Fibroblast of skin of left quadriceps (primary cell): Measurements from ENCODE around the gene SLC13A1.

Source experiments
- DNase-seq, 2 experiments: peaks; one replicate each; pipeline ENCODE4 v3.0.0-alpha.2; 2013; ENCODE audit warnings: low read depth in 2 of 2

SLC13A1 gene

DNA sequence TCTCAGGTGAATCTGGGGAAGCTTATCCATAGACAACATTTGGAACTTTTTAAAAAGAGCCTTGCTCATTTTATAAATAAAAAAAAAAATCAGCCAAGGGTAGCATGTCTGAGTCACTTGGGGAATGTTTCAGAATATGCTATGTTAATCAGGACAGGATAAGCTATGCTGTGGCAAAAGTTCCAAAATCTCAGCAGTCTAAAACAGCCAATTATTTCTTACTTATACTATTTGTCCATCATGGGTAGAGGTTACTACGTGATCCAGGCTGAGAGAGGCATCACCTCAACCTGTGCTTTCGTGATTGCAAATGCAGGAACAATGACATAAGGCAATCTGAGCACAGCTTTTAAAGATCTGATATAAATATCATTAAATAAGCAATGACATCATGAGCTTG lies 6.5 kb downstream of the SLC13A1 start:
- DNase-seq, result no peak

DNA sequence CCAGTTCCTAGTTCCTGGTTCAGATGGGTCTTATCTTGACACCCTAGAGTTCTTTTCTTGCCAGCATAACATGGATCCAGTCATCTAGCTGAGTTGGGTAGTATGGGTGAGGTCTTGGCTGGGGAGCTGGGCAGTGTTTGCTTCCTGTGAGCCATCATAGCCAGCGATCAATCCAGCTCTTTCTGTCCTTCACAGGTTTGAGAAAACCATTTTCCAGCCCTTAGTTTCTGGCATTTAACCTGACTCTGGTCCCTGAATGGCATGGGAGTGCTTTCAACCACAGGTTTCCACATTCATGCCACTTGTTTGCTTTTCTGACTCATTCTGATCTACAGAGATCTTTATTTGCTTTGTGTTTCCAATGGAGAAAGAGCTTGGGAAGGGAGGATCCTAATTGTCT lies 8.6 kb downstream of the SLC13A1 start:
- no peak for DNase-seq

DNA sequence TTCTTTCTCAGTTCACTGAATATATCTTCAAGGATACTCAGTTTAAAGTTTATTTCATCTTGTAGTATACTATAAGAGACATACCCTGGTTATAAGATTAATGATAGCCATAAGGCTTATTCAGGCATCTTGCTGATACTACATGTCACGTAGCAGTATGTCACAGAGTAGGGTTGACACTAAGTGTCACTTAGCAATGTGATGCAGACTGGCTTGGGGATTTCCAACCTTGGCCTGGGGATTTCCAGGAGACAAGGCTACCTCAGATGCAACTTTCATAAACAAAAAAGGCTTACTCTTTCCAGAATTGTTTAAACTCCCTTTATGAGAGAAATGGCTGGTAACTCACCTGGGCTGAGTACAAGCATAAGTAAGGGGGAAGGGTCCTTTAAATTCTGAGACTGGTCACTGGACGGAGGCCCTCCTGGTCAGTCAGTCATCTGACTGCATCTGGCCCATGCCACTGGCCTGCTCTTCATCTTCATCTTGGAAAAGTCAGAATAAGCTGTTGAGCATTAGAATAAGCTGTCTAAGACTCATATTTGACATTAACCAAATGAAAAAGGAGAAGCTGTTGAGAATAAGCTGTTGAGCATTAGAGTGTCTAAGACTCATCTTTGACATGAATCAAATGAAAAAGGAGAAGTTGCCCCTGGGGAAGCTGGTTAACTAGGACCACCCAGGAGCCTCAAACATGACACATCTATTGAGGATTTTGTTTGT lies 9.5 kb downstream of the SLC13A1 start:
- DNase-seq, result no peak

DNA sequence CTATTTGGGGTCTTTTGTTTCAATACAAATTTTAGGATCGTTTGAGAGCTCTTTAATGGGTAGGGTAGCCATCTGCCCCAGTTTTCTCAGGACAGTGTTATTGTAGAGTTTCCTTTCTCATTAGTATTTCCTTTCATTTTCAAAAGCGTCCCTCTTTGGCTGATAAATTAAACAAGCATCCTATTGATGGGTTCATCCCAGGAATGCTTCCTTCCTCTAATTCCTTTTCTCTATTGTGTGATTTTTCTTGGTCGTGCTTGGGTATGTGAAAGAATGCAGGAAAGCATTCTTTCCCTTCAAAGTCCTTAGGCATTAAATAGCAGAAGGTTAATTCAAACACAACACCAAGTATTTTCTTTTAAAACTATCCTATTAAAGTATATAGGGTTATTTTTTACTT lies 14.0 kb downstream of the SLC13A1 start:
- DNase-seq, result no peak

DNA sequence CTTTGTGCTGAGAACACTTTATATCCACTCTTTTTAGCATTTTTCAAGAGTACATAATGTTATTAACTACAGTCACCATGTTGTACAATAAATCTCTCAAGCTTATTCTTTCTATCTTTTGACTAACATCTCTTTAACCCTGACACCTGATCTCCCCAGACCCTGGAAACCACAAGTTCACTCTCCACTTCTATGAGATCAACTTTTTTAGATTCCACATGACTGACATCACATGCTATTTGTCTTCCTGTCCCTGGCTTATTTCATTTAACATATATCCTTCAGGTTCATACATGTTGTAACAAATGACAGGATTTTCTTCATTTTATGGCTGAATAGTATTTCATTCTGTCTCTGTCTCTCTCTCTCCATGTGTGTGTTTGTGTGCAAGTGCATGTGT lies 15.5 kb downstream of the SLC13A1 start:
- no peak for DNase-seq

DNA sequence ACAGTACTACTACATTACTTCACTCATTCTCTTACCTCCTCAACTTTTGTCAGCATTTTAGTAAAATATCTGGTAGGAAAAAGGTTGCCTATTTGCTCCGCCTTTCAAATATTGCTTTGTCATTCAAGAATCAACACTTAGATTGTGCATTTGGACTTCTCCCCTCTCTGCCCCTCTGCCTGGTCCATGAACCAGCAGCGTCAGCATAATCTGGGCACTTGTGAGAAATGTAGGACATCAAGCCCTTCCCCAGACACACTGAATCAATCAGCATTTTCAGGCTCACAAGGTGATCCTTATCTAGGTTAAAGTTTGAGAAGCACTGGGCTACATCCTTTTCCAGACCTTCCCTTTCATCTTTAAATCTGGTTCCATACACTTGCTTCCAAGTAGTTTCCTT lies 16.3 kb downstream of the SLC13A1 start:
- no peak for DNase-seq

DNA sequence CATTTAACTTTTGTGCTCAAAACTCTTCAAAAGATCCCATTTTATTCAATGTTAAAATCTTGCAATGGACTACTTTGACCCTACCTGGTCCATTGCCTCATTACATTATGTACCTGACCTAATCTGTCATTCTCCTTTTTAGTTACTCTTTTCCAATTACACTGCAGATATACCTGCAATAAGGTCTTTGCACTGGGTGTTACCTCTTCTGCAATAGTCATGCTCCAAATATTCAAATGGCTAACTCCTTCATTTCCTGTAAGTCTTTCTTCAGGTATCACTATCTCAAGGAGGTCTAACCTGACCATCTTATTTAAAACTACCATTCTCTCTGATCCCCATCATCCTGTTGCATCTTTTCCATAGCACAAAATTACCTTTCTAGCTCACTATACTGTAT lies 22.3 kb downstream of the SLC13A1 start:
- DNase-seq, result no peak

DNA sequence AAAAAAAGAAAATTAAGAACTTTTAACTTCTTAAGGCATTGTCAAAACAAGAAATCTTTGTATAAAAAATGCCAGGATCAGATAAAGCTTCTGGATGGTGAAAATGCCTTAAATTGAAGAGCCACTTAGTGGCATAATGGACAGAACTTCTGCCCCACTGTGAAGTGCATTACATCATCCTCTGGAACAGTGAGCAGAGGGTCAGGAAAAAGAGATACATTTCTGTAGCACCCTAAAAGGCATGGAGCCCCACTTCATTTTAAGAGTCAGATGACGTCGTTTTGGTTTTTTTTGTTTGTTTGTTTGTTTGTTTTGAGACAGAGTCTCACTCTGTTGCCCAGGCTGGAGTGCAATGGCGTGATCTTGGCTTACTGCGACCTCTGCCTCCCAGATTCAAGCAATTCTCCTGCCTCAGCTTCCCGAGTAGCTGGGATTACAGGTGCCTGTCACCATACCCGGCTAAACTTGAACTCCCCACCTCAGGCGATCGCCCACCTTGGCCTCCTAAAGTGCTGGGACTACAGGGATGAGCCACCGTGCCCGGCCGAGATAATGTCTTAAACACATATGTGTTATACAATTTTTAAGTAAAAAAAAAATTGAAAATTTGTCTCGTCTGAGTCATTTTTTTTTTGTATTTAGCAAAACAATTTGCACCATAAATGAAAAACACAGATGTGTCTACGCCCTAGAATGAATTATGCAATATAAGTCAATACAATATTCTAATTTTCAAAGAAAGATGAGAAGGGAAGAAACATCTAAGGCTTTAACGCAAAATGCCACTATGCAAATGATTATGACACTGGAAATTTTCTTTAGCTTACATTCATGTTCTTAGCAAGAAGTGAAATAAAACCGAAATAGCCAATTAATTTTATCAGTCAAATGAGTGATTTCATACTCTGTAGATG lies 29.2 kb downstream of the SLC13A1 start:
- no peak for DNase-seq

DNA sequence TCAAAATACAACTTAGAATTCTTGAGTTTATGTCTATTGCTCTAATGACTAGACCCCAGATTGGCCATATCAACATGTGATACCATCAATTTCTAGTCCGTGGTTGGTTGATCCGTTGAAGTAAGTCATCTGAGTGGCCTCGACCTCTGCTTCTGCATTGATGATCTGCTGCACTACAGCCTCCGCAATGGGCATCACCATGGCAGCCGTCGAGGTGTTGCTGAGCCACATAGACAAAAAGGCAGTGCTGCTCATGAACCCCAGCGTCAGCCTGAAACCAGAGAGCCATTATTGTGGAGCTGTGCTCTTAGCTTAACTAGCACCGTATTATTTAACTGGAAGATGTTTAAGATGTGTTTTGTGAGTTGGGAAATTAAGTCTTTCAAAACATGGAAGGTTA lies 30.7 kb downstream of the SLC13A1 start:
- no peak for DNase-seq

DNA sequence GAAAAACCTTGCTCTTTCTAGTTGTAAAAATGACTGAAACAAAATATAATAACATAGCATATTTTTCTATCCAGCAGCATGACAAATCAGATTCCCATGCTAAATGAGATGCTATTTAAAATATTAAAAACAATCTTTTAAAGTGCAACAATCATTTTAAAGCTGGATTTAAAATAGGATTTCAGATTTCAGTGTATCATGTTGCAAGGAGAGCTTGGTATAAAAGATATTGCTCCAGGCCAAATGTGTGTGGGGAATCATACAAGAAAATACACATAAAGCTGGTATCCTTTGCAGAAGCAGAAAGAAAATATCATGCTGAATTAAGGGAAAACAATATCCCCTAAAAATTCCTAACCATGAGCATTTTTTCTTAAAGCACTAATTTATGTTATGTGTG lies 42.2 kb downstream of the SLC13A1 start:
- DNase-seq, result no peak

DNA sequence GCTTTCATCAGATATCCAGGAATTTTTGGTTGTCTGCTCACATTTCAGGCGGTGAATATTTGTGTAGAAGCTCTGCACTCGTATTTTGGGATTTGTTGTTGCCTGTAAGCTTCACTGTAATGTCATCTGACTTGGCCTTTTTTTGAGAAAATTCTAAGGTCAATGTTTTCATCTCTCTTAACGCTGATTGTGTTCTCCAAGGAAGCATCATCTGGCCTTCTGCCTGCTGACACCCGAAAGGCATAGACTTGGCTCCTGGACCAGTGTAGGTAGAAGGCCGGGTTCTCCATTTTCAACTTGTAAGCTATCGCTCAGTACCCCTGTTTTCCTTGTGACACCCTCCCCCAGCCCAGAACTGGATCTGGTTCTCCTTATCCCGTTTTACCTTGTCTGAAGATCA lies 44.2 kb downstream of the SLC13A1 start:
- no peak for DNase-seq

DNA sequence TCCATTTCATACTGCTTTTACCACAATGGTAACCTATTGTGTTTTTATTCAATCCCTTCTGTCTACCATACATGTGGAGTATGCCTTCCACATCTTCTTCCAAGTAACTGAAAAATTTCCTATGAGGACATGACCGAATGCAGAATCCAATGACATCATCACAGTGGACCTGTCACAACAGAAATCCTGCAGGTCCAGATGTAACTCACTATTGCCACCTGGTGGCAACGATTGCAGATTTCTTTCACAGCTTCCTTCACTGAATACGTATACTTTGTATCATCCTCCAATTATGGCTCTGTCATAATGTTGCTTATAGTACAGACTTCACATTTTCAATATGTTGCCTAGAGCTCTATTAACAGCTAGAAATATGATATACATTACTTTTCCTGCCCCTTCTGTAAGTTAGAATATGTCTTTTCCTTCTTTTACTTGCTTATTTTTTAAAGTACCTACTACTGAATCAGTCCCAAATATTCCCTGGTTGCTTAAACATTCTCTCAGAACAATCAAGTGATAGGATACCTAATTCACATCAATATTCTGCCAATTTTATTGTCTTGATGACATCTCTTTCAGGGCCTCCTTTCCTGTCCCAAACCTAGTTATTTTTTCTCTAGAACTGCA lies 45.4 kb downstream of the SLC13A1 start:
- DNase-seq, result peak; percentile 18 to 27

DNA sequence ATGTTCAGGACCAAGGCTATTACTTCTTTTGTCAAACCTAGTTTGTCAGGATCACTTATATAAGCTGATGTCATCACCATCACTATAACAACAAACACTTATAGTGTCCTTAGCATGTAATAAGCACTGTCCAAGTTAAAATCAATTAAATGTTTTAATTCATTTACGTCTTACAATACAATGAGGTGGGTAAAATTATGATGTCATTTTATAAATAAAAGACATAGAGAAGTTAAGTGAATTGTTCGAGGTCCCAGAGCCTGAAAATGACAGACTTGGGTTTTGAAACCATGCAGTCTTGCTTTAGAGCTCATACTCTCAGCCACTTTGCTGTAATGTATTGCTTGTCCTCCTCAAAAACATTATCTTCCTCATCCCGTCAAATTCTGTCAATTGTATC lies 48.3 kb downstream of the SLC13A1 start:
- DNase-seq, result no peak

DNA sequence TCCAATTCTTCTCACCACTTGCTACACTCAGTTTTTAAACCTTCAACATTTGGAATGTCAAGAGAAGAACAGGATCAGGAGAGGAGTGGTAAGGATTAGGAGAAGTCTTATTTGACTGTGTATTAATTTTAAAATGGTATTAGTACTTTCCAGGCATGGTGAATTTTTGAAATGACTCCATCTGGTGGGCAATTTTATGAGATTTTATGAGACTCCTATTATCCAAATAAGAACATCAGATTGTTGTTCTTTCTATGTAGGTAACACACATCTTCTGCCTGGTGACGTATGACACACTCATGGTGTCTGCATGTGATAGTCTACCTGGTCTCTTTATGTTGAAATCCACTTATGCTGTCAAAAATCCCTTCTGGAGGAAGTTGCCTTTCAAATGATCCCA lies 51.0 kb downstream of the SLC13A1 start:
- no peak for DNase-seq

DNA sequence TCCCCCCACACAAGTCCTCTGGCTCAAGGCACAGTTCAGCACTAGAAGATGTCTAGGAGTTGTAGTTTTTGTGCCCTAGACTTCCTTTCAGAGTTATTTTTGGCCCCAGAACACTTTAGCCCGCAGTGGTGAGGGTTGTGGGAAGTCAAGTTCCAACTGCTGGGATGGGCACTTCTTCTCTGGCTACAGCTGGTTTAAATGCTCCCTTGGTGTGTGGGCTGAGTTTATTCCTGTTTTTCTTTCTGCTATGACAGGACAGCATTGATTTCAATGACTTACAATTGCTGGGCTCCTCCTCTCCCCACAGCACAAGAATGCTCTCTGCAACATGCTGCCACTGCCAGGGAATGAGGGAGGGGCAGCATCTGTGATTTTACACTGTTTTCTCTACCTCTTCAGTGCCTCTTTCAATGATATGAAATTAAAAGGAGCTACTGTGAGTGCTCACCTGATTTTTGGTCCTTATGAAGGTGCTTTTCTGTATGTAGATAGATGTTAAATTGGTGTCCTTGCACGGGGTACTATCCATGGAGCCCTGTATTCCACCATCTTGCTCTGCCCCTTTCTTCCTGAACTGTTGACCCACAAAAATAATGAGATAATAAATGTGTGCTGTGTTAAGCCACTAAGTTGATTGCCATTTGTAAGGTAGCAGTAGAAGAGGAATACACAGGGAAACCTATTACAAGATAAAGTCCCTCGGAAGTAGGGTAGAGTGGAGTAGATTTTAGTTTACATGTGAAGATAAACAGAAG lies 56.3 kb downstream of the SLC13A1 start:
- DNase-seq, result no peak

DNA sequence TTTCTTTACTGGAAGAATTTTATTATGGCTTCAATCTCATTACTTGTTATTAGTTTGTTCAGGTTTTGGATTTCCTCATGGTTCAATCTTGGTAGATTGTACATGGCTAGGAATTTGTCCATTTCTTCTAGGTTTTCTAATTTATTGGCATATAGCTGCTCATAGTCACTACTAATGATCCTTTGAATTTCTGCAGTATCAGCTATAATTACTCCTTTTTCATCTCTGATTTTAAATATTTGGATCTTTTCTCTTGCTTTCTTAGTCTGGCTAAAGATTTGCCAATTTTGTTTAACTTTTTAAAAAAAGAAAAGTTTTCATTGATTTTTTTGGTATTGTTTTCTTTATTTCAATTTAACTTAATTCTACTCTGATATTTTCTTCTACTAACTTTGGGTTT lies 59.2 kb downstream of the SLC13A1 start:
- no peak for DNase-seq

DNA sequence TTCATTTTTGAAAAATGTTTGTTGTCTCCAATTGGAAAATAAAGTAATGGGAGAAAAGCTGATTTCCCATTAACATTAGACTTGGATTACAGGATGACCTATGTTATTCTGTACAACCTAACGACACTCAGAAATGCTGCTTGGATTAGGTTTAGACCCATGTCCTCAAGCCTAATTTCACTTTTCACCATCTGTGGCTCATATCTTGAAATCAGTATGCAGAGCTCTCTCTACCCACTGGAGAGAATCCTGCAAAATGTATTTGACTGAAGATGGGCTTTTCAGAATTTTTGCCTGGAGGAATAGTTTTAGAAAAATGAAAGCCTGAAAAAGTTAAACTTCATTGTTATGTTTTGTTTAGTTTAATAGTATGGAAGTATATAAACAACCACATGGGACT lies 63.8 kb downstream of the SLC13A1 start:
- DNase-seq, result no peak

DNA sequence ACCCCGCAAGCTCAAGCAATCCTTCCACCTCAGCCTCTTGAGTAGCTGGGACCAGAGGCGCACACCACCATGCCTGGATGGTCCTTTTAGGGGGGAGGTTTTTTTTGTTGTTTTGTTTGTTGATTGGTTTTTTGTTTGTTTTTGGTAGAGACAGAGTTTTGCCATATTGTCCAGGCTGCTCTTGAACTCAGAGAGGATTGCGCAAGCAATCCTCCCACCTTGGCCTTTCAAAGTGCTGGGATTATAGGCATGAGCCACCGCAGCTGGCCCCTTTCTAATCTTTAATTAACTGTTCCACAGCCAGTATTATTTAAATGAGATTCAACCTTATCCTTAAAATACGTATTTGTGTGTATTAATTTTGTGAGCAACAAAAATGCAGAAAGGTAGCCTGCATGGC lies 65.8 kb downstream of the SLC13A1 start:
- no peak for DNase-seq

DNA sequence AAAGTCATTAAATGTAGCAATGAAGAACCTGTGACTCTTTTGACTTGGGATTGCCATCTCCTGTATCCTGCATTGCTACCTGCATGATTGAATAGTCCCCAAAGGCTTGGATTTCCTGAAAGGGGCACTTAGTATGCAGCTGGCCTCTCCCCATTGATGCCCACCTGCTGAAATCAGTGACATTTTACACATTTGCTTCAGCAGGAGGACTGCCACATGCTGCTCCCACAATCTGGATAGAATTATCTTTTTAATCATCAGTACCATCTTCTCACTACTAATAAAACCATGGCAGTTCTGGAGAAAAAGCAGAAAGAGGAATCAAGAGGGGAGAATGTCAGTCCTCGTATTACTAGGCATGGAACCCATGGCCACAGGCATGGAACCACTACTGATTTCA lies 67.8 kb downstream of the SLC13A1 start:
- DNase-seq, result no peak

DNA sequence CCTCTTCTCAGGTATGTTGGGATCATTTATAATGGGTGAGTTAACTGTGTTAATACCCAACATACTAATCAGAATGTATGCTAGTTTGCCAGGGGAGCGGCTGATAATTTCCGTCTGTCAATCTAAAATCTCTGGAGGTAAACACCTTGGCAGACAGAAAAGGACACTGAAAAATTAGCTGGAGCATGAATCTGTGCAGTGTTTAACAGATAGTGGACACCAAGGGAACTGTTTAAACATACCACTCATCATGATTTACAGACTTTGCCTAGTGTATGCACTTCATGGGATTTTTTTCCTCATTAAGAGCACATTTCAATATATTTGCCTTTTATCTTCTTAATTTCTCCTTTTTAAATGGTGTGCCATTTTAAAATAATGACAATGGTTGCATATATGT lies 68.2 kb downstream of the SLC13A1 start:
- DNase-seq, result no peak

DNA sequence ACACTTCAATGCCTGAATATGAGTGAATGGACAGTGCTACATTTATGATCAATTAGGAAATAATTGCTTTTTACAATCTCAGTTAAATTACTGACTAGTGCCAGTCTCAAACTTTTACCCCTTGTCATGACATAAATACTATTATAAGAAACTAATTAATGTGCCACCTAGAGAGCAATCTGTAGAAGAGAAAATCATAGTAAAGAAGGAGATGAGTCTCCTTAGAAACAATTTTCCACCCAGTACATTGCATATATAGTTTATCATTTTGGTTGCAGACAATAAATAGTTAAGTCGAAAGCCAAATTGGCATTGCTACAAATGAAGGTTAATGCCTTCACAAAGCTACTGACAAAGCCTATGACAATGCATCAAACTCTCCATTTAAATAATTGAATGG lies 68.6 kb downstream of the SLC13A1 start:
- no peak for DNase-seq

DNA sequence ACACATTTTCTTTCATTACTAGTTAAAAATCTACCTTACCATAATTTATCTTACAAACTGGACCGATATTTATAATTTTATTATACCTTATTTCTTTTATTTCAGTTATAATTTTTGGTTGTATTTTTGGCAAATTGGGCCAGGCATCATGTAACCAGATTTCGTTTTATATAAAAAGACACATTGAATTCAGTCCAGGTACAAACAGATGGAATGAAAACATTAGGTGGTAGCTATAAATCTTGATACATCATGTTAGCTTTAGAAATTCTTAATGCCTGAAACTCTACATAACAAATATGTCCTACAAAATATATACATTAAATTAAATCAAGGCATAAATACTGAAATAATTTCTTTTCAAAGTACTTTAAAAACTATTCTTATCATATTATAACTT lies 73.1 kb downstream of the SLC13A1 start:
- no peak for DNase-seq
